ENCODE data around the gene ATOX1. TPM values are rescaled to one million over a fixed set of nuclear protein-coding genes. Genes with fewer than 3 reads are reported as not detected.
A peak's percentile ranks its signal among the peaks of the same experiment; 100 is the strongest.

ATOX1 gene
- total and polyA plus RNA-seq, 2 of the 13 experiments (the other 11 are each of a cell fraction or from before 2014, with no cell fraction given) = 62.4 to 124 TPM

- TF ChIP-seq NFYC (CRISPR knock-in tag; IDR thresholded peaks at IDR 0.05) = no peak
- peak; percentile 60; the same call in 1 of the 2 replicates for TF ChIP-seq ATF2 (CRISPR knock-in tag; IDR thresholded peaks at IDR 0.05)
- no peak for TF ChIP-seq ZHX1 (CRISPR knock-in tag; IDR thresholded peaks at IDR 0.05; ENCODE audit: low read depth)
- 0 out of 2 replicates have a peak, but pooled peaks have one; percentile 16 for TF ChIP-seq BCL3 (CRISPR knock-in tag; IDR thresholded peaks at IDR 0.05)
- TF ChIP-seq ZNF256 (CRISPR knock-in tag; conservative IDR thresholded peaks at IDR 0.05) = 0 out of 2 replicates have a peak, but pooled peaks have one; percentile 36
- no peak for TF ChIP-seq ETV6 (CRISPR knock-in tag; conservative IDR thresholded peaks at IDR 0.05)
- TF ChIP-seq PRMT3 (CRISPR knock-in tag; IDR thresholded peaks at IDR 0.05; ENCODE audit: borderline replicate concordance, low read depth) = no peak
- no peak for TF ChIP-seq FOSL2 (CRISPR knock-in tag; IDR thresholded peaks at IDR 0.05)
- TF ChIP-seq PAWR (CRISPR knock-in tag; IDR thresholded peaks at IDR 0.05; ENCODE audit: borderline replicate concordance) = no peak
- 0 out of 2 replicates have a peak, but pooled peaks have one; percentile 44 for TF ChIP-seq ZNF468 (CRISPR knock-in tag; IDR thresholded peaks at IDR 0.05)
- TF ChIP-seq ZXDC (CRISPR knock-in tag; IDR thresholded peaks at IDR 0.05) = 0 out of 2 replicates have a peak, but pooled peaks have one; percentile 57
- 0 out of 4 replicates have a peak, but pooled peaks of 1 of the 2 experiments have one; percentile 38 for TF ChIP-seq POLR2A (IDR thresholded peaks at IDR 0.05; ENCODE audit: insufficient read depth in 1 of 2, low read depth in 2 of 2, low read length in 2 of 2)
- peak; percentile 4; the same call in 1 of the 2 replicates for TF ChIP-seq KLF6 (CRISPR knock-in tag; IDR thresholded peaks at IDR 0.05)
Measured at GRCh38 chr5:151772029-151772845, 13.8 kb upstream of the ATOX1 start (continued).

Measured in HepG2 (cell line).